HepG2 (cell line): ENCODE data around the gene YKT6. TPM values are rescaled to one million over a fixed set of nuclear protein-coding genes. Genes with fewer than 3 reads are reported as not detected.
A peak's percentile ranks its signal among the peaks of the same experiment; 100 is the strongest.

Experiments
- ARNT ChIP-seq: fragments of 450-650 bp; IDR thresholded peaks from 2 replicates; pipeline ENCODE4 v1.6.1; 2017
- CEBPG ChIP-seq: IDR thresholded peaks from 2 replicates; pipeline ENCODE4 v1.6.1; 2016
- ELF1 ChIP-seq: sonication (generic); formaldehyde crosslinking; IDR thresholded peaks from 2 replicates; pipeline ENCODE4 v1.4.0; 2020; ENCODE audit warnings: missing genetic modification reagents
- GATAD2A ChIP-seq: IDR thresholded peaks from 2 replicates; pipeline ENCODE4 v1.6.1; 2016
- KAT8 ChIP-seq: IDR thresholded peaks from 2 replicates; pipeline ENCODE4 v1.6.1; 2016; ENCODE audit warnings: missing genetic modification reagents, missing compliant biosample characterization
- MATR3 ChIP-seq: sonication (generic); formaldehyde crosslinking; IDR thresholded peaks from 2 replicates; pipeline ENCODE4 v1.4.0; 2020; ENCODE audit warnings: missing genetic modification reagents
- MTA3 ChIP-seq: sonication (generic); formaldehyde crosslinking; IDR thresholded peaks from 2 replicates; pipeline ENCODE4 v1.4.0; 2020; ENCODE audit warnings: missing genetic modification reagents
- NFIB ChIP-seq: sonication (generic); formaldehyde crosslinking; IDR thresholded peaks from 2 replicates; pipeline ENCODE4 v1.9.0; 2021; ENCODE audit warnings: missing genetic modification reagents, mild to moderate bottlenecking, borderline replicate concordance
- NONO ChIP-seq, 2 experiments: fragments of 450-650 bp in 1 of 2; sonication (generic) in 1 of 2; formaldehyde crosslinking in 1 of 2; IDR thresholded peaks in 1 of 2; conservative IDR thresholded peaks in 1 of 2; 2 replicates each; pipeline versions ENCODE4 v1.6.1 to v1.8.0; 2017 to 2022; ENCODE audit warnings: mild to moderate bottlenecking in 1 of 2, missing genetic modification reagents in 1 of 2, moderate library complexity in 1 of 2
- NPAS2 ChIP-seq: sonication (generic); formaldehyde crosslinking; IDR thresholded peaks from 2 replicates; pipeline ENCODE4 v1.8.0; 2022; ENCODE audit warnings: mild to moderate bottlenecking, missing genetic modification reagents, borderline replicate concordance
- NR2F2 ChIP-seq: IDR thresholded peaks from 2 replicates; pipeline ENCODE4 v1.6.1; 2012; ENCODE audit warnings: low read depth, inconsistent platforms, borderline replicate concordance
- RAD21 ChIP-seq: fragments of 450-650 bp; formaldehyde crosslinking; IDR thresholded peaks from 2 replicates; pipeline ENCODE4 v1.5.0; 2020; ENCODE audit warnings: mild to moderate bottlenecking
- SAP130 ChIP-seq: IDR thresholded peaks from 2 replicates; pipeline ENCODE4 v1.6.1; 2016; ENCODE audit warnings: low read depth
- SP140L ChIP-seq: sonication (generic); formaldehyde crosslinking; IDR thresholded peaks from 2 replicates; pipeline ENCODE4 v1.4.0; 2020; ENCODE audit warnings: missing genetic modification reagents, borderline replicate concordance
- TIGD3 ChIP-seq: sonication (generic); formaldehyde crosslinking; IDR thresholded peaks from 2 replicates; pipeline ENCODE4 v1.5.1; 2020; ENCODE audit warnings: mild to moderate bottlenecking, missing genetic modification reagents, borderline replicate concordance
- XRCC5 ChIP-seq: fragments of 200-400 bp; formaldehyde crosslinking; optimal IDR thresholded peaks from 2 replicates; pipeline ENCODE3; 2017; ENCODE audit warnings: mild to moderate bottlenecking, low read length
- ZBTB7B ChIP-seq: sonication (generic); formaldehyde crosslinking; IDR thresholded peaks from 2 replicates; pipeline ENCODE4 v1.4.0; 2020; ENCODE audit warnings: missing genetic modification reagents
- ZMYM4 ChIP-seq: sonication (generic); formaldehyde crosslinking; IDR thresholded peaks from 2 replicates; pipeline ENCODE4 v1.8.1; 2023; ENCODE audit warnings: mild to moderate bottlenecking, missing genetic modification reagents
- ZNF24 ChIP-seq: fragments of 450-650 bp; IDR thresholded peaks from 2 replicates; pipeline ENCODE4 v1.6.1; 2017; ENCODE audit warnings: antibody characterized with exemption, mild to moderate bottlenecking
- ZNF614 ChIP-seq: IDR thresholded peaks from 2 replicates; pipeline ENCODE4 v1.6.1; 2018; ENCODE audit warnings: missing biosample characterization, missing genetic modification reagents, inconsistent platforms, borderline replicate concordance
- polyA plus RNA-seq, 8 experiments: library from polyadenylated mRNA; depleted of rRNA in 3 of 8; stranded (reverse) in 7 of 8; unstranded in 1 of 8; fragments of >200 nt; fragmentation: Illumina TruSeq in 4 of 8; extraction: Trizol in 4 of 8; gene quantifications; 2 replicates each; pipeline versions ENCODE4 v1.2.1 to v1.2.3, GENCODE V29; 2011 to 2016; ENCODE audit warnings: low read depth in 4 of 8, missing spikeins in 1 of 8, mixed read lengths in 1 of 8; ENCODE audit not compliant: insufficient read depth in 1 of 8
- total RNA-seq, 5 experiments: library from RNA; depleted of rRNA; stranded (reverse); fragments of >200 nt; fragmentation: Illumina TruSeq; extraction: Trizol; gene quantifications; 2 replicates each; pipeline ENCODE4 v1.2.3, GENCODE V29; 2016; ENCODE audit warnings: low read depth in 1 of 5
- TF ChIP-seq, protein P1 (sequence below): sonication (generic); formaldehyde crosslinking; conservative IDR thresholded peaks from 2 replicates; pipeline ENCODE4 v1.8.0; 2022; ENCODE audit warnings: mild to moderate bottlenecking, moderate library complexity, missing genetic modification reagents
- TF ChIP-seq, protein P2 (sequence below): sonication (generic); formaldehyde crosslinking; IDR thresholded peaks from 2 replicates; pipeline ENCODE4 v1.4.0; 2020; ENCODE audit warnings: mild to moderate bottlenecking, missing genetic modification reagents
- TF ChIP-seq, protein P3 (sequence below): IDR thresholded peaks from 2 replicates; pipeline ENCODE4 v1.6.1; 2018; ENCODE audit warnings: missing genetic modification reagents, mild to moderate bottlenecking, missing compliant biosample characterization
- TF ChIP-seq, protein P4 (sequence below): sonication (generic); formaldehyde crosslinking; conservative IDR thresholded peaks from 2 replicates; pipeline ENCODE4 v1.8.0; 2022; ENCODE audit warnings: missing genetic modification reagents
- TF ChIP-seq, protein P5 (sequence below): sonication (generic); formaldehyde crosslinking; IDR thresholded peaks from 2 replicates; pipeline ENCODE4 v1.9.0; 2021; ENCODE audit warnings: missing genetic modification reagents, mild to moderate bottlenecking, borderline replicate concordance

Gene YKT6
- total and polyA plus RNA-seq, 2 of the 13 experiments (the other 11 are each of a cell fraction or from before 2014, with no cell fraction given) = 52.2 to 60.3 TPM

DNA sequence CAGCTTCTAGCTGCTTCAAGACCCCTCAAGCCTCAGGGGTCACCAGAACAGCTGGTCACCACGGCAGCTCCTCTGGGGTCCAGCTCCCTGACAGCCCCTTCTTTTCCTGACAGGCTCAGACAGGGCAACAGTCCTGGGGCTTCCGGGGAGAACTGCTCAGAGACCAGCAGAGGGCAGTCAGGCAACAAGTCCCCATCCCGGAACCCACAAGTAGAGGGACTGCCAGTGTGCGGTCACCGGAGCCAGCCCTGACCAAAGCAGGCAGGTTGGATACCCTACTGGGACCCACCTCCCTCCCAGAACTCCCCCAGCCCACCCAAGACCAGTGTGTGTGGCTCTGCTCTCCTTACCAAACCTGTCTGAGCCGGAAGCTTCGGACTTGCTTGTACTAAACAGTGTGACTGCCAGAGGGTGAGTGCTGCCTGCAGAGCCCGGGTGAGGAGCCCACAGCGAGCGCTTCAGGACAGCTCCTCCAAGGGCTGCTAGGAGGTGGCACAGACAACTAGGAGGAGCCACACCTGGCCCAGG, 40.3 kb downstream of the YKT6 start (continued):
- no peak for TF ChIP-seq NONO (IDR thresholded peaks at IDR 0.05)
- no peak for TF ChIP-seq NONO (CRISPR knock-in tag; conservative IDR thresholded peaks at IDR 0.05)
- TF ChIP-seq MTA3 (CRISPR knock-in tag) = no peak
- TF ChIP-seq ARNT = no peak
- no peak for TF ChIP-seq CEBPG (CRISPR knock-in tag)
- 0 out of 2 replicates have a peak, but pooled peaks have one; percentile 19 for TF ChIP-seq ZNF614 (CRISPR knock-in tag)
- no peak for TF ChIP-seq ZNF24
- no peak for TF ChIP-seq NFIB (CRISPR knock-in tag)
- TF ChIP-seq, protein P1, sequence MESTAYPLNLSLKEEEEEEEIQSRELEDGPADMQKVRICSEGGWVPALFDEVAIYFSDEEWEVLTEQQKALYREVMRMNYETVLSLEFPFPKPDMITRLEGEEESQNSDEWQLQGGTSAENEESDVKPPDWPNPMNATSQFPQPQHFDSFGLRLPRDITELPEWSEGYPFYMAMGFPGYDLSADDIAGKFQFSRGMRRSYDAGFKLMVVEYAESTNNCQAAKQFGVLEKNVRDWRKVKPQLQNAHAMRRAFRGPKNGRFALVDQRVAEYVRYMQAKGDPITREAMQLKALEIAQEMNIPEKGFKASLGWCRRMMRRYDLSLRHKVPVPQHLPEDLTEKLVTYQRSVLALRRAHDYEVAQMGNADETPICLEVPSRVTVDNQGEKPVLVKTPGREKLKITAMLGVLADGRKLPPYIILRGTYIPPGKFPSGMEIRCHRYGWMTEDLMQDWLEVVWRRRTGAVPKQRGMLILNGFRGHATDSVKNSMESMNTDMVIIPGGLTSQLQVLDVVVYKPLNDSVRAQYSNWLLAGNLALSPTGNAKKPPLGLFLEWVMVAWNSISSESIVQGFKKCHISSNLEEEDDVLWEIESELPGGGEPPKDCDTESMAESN (CRISPR knock-in tag) = no peak
- TF ChIP-seq TIGD3 (CRISPR knock-in tag) = no peak
- TF ChIP-seq, protein P2, sequence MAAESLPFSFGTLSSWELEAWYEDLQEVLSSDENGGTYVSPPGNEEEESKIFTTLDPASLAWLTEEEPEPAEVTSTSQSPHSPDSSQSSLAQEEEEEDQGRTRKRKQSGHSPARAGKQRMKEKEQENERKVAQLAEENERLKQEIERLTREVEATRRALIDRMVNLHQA (CRISPR knock-in tag) = no peak
- no peak for TF ChIP-seq NR2F2
- no peak for TF ChIP-seq MATR3 (CRISPR knock-in tag)
- TF ChIP-seq SAP130 (CRISPR knock-in tag) = peak; percentile 35; the same call in 1 of the 2 replicates
- TF ChIP-seq KAT8 (CRISPR knock-in tag) = 0 out of 2 replicates have a peak, but pooled peaks have one; percentile 29
- TF ChIP-seq, protein P3, sequence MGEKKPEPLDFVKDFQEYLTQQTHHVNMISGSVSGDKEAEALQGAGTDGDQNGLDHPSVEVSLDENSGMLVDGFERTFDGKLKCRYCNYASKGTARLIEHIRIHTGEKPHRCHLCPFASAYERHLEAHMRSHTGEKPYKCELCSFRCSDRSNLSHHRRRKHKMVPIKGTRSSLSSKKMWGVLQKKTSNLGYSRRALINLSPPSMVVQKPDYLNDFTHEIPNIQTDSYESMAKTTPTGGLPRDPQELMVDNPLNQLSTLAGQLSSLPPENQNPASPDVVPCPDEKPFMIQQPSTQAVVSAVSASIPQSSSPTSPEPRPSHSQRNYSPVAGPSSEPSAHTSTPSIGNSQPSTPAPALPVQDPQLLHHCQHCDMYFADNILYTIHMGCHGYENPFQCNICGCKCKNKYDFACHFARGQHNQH (CRISPR knock-in tag) = peak; percentile 41; the same call in 1 of the 2 replicates
- TF ChIP-seq SP140L (CRISPR knock-in tag) = no peak
- TF ChIP-seq ELF1 (CRISPR knock-in tag) = peak; percentile 86
- TF ChIP-seq, protein P4, sequence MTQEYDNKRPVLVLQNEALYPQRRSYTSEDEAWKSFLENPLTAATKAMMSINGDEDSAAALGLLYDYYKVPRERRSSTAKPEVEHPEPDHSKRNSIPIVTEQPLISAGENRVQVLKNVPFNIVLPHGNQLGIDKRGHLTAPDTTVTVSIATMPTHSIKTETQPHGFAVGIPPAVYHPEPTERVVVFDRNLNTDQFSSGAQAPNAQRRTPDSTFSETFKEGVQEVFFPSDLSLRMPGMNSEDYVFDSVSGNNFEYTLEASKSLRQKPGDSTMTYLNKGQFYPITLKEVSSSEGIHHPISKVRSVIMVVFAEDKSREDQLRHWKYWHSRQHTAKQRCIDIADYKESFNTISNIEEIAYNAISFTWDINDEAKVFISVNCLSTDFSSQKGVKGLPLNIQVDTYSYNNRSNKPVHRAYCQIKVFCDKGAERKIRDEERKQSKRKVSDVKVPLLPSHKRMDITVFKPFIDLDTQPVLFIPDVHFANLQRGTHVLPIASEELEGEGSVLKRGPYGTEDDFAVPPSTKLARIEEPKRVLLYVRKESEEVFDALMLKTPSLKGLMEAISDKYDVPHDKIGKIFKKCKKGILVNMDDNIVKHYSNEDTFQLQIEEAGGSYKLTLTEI (CRISPR knock-in tag) = no peak
- peak; percentile 69; the same call in 1 of the 2 replicates for TF ChIP-seq RAD21
- TF ChIP-seq ZMYM4 = no peak
- 0 out of 2 replicates have a peak, but pooled peaks have one; percentile 12 for TF ChIP-seq GATAD2A (CRISPR knock-in tag)
- TF ChIP-seq, protein P5, sequence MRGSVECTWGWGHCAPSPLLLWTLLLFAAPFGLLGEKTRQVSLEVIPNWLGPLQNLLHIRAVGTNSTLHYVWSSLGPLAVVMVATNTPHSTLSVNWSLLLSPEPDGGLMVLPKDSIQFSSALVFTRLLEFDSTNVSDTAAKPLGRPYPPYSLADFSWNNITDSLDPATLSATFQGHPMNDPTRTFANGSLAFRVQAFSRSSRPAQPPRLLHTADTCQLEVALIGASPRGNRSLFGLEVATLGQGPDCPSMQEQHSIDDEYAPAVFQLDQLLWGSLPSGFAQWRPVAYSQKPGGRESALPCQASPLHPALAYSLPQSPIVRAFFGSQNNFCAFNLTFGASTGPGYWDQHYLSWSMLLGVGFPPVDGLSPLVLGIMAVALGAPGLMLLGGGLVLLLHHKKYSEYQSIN (CRISPR knock-in tag) = no peak
- TF ChIP-seq NPAS2 (CRISPR knock-in tag) = no peak
- 0 out of 2 replicates have a peak, but pooled peaks have one; percentile 54 for TF ChIP-seq ZBTB7B (CRISPR knock-in tag)
- TF ChIP-seq XRCC5 = peak; percentile 87
